Fibroblast of skin of scalp (primary cell): ENCODE results near the gene NRTN.

ENCODE experiments used
- DNase-seq: peaks from one replicate; pipeline ENCODE4 v3.0.0-alpha.2; 2013

The NRTN gene

GRCh38 chr19:5814852-5815246 is 10.0 kb downstream of the NRTN start:
- DNase-seq = no peak

- no peak for DNase-seq
Measured at GRCh38 chr19:5817218-5817617, 12.4 kb downstream of the NRTN start.

DNA sequence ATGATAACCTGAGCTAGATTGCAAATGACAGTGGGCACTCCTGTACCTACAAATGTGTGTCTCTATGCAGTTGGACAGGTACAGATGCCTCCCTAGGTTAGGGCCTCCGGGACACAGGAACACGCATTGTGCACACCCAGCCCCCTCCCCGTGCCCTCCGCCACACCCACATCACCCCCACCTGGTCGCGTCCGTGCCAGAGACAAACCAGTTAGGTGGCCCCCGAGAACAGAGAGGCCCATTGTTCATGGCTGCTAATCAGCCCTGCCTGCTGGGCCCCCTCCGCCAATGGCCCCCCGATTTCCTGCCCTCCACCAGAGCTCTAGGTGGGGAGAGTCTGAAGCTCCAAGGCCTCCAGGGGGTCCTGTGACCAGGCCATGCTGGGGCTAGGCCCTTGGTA is 13.7 kb downstream of the NRTN start:
- DNase-seq = no peak

DNA sequence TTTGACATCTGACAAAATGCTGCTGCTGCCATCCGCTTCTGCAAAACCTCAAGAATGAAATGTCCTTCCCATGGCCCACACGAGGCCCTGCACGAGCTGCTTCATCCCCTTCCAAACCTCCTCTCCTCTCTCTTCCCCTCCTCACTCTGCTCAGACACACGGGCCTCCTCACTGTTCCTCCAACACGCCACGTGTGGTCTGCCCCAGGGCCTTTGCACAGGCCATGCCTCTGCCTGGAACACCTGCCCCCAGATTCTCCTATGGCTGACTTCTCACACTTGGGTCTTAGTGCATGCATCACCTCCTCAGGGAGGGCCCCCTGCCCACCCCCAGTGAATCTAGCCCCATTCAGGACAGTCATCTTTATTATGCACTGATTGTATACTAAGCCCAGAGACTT is 15.9 kb downstream of the NRTN start:
- no peak for DNase-seq

DNA sequence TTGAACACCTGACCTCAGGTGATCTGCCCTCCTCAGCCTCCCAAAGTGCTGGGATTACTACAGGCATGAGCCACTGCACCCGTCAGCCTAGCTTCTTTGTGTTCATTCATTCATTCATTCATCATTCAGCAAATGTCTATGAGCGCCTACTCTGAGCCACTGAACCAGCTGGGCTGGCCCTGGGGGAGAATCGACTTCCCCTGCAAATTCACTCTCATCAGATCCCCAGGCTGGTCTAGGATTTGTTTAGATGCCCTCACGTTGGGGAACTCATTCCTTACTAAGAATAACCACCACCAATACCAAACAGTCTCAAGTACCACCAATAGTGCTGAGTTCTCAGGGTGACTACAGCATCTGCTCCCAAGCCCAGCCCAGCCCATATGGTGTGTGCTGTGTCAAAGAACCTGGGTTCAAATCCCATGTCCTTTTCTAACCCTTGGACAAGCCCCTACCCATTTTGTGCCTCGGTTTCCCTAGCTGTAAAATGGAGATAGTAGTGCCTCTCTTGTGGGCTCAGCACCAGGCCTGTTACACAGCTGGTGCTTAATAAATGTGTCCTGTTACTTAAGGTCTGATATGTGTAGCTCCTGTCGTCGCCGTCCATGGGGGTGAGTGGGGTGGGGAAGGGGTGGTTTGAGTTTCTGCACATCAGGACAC is 16.8 kb downstream of the NRTN start:
- no peak for DNase-seq

DNA sequence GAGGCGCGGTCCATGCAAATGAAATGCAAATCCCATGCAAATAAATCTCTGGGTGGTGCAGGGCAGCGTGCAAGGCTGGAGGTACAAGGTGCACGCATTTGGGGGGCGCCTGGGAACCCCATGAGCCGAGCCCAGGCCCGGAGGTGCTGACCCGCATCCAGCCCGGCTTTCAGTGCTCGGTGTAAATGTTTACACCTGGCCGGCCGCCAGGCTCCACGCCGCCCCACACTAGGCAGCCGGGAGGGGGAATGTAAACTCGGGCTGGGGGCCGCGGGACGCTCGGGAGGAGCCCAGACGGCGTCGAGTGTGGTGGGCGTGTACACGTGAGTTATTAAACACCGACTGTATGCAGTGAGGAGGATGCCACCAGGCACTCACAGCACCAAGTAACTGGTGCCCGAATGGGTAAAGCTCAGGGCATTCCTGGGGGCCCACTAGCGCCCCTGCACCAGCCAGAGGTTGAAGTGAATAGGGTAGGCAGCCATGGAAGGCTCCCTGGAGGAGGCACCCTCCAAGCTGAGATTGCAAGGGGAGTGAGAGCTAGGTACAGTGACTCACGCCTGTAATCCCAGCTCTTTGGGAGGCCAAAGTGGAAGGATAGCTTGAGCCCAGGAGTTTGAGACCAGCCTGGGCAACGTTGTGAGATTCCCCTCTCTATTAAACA is 17.4 kb downstream of the NRTN start:
- DNase-seq = no peak

DNA sequence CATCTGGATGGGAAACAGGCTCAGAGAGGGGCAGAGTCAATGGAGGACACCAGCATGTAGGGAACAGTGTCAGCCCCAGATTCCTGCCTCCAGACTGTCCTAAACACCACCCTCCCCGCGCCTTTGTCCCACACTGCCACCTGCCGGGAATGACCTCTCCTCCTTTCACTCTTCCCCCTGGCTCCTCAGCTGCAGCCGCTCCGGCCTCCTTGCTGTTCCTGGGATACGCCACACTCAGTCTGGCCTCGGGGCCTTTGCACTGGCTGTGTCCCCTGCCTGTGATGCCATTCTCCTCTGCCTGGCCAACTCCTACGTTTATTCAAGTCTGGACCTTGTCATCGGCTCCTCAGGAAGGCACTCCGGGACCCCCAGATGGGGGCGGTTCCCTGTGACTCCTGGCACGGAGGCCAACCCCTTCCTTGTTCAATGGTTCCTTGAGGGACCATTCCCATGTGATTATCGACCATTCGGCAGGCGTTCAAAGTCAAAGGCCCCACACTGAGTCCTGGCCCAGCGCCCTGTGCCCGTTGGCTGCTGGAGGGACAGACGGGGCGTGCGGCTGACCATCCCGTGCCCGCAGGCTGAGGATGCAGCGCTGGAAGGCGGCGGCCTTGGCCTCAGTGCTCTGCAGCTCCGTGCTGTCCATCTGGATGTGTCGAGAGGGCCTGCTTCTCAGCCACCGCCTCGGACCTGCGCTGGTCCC is 18.9 kb downstream of the NRTN start:
- no peak for DNase-seq

GRCh38 chr19:5824751-5825150 is 19.9 kb downstream of the NRTN start:
- no peak for DNase-seq

DNA sequence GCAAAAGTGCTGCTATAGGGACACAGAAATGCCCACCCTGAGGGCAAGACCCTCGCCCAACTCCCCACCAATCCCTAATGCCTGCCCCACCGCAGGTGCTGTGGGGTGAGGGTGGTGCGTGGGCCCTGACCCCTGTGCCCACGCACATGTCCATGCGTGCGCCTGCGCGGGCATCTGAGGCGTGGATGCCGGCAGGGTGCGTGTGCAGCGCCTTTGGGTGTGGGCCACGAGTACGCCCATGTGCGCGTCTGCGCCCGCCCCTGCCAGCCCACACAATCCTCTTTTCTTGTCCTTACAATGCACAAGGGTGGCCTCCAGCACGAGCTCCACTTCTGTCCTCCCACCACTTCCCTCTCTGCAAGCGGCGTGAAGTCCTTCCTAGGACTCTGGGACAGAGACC is 20.3 kb downstream of the NRTN start:
- no peak for DNase-seq

DNA sequence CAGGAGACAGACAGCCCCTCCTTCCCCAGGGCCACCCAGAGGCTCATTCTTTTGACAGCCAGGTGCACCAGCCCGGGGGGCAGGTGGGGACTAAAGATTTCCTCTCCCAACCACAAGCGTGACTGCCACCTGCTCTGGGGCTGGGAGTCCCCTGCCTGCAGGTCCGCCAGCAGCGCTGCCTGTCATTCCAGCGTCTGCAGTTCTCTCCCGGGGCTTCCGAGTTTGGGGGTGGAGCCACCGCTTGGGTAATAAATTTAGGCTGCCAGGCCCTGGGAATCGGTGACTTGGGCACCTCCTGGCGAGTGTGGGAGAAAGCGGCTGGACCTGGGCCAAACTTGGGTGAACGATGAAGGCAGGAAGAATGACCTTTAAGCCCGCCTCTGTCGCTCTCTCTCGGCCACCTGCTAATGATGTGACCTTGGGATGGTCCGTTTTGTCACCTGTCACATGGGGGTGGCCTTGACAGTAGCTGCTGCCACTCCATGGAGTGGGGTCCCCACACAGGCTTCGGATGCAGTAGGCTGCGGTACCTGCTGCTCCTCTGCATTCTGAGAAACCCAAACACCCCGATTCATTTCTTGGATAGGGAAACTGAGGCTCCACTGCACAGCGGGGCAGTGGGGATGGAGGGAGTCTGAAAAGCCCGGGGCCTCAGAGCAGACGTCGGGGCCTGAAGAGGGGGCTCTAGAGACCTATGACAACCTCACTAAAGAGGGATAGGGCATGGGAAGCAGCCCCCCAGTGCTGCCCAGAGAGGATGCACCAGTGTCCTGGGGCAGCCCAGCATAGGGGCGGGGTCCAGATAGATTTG is 21.9 kb downstream of the NRTN start:
- DNase-seq = peak; percentile 52

- no peak for DNase-seq
Measured at GRCh38 chr19:5827342-5827890, 22.5 kb downstream of the NRTN start.

DNA sequence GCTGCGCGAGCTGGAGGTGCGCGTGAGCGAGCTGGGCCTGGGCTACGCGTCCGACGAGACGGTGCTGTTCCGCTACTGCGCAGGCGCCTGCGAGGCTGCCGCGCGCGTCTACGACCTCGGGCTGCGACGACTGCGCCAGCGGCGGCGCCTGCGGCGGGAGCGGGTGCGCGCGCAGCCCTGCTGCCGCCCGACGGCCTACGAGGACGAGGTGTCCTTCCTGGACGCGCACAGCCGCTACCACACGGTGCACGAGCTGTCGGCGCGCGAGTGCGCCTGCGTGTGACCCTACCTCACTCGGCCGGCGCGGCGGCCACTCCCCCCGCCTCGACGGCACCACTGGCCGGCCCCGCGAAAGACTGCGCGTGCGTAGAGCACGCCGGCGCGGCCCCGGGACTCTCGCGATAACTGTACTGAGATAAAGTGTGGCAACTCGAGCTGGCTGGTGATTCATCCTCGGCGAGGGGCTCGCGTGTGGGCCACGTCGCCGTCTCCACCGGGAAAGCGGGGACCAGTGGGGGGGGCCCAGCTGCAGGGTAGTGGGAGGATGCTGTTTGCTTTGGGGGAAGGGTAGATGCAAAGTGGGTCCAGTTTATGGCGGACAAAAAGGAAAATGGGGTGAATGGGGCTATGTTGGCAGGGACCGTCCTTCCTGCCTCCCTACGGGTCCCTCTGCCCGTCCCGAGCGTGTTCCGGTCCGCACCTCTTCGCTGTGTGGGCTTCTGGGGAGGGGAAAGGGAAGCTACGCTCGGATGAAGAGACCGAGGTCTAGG is 23.2 kb downstream of the NRTN start:
- peak; percentile 90 for DNase-seq

GRCh38 chr19:5828661-5829566 is 24.0 kb downstream of the NRTN start:
- DNase-seq = no peak

DNA sequence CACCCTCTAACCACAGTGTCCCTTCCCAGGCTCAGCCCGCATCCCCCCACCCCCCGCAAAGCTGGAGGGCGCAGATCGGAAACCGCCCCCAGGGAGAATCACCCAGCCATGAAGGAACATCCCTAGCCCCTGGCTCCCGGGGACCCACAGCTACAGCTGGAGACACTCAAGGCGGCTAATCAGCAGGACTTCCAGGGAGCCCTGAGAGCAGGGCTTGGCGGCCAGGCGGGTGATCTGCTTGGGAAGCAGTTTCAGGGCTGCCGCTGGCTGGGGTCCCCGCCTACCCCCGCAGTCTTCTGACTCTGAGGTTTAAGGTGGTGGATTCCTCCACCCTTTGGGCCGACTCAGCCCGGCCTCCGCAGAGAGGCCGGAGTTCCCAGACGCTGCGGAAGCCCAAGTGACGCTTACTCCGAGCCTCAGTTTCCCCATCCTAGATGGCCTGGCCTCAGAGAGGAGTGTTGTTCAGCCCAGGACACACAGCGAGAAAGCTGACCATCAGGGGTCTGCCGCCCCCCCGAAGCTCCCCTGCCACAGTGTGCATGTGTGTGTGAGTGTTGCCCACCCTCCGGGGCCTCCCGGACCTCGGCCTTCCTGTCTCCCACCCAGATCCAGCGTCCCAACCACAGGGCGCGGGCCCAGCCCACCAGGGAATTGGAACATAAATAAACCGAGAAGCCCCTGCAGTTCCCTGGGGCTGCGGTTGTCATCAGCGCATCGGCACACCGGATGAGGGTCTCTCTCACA is 24.9 kb downstream of the NRTN start:
- no peak for DNase-seq

DNA sequence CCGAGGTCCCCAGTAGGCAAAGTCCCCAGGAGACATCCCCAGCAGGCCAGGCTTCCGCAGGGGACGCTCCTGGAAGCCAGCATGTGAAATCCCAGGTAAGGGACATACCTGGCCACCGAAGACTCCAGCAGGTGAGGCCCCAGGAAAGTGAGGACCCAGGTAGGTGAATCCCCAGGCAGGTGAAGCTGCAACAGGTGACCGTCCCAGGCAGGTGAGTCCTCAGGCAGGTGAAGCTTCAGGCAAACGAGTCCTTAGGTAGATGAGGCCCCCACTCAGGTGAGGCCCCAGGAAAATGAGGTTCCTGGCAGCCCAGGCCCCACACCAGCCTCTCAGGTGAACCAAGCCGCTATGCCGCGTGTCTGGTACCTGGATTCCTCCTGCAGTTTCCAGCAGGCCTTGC is 26.3 kb downstream of the NRTN start:
- no peak for DNase-seq

- DNase-seq = no peak
Measured at GRCh38 chr19:5832061-5832460, 27.2 kb downstream of the NRTN start.

GRCh38 chr19:5832527-5833216 is 27.8 kb downstream of the NRTN start:
- no peak for DNase-seq

GRCh38 chr19:5837761-5838352 is 33.0 kb downstream of the NRTN start:
- no peak for DNase-seq
